Transverse colon (tissue), 4 donors: ENCODE measurements around the gene FAM193B. TPM values are rescaled to one million over a fixed set of nuclear protein-coding genes. Genes with fewer than 3 reads are reported as not detected.
A peak's percentile ranks its signal among the peaks of the same experiment; 100 is the strongest.
"Not testable (repeated sequence)": the region's sequence is repeated elsewhere in the genome, so short reads cannot be mapped to it uniquely, and the experiment has no call there.

Experiments
- DNase-seq: peaks from one replicate; pipeline ENCODE4 v3.0.0-alpha.2; 2019
- H3K27ac ChIP-seq, 4 donors: fragments of 200-600 bp; sonication (generic); 2 replicates each; pipeline ENCODE4 v1.5.1; 2016 to 2018; ENCODE audit warnings: inconsistent platforms in 4 of 4
- H3K27me3 ChIP-seq: fragments of 200-600 bp; sonication (generic); 2 replicates; pipeline ENCODE4 v1.5.1; 2017; ENCODE audit warnings: inconsistent platforms
- H3K36me3 ChIP-seq, 4 donors: fragments of 200-600 bp; sonication (generic); 2 replicates each; pipeline ENCODE4 v1.5.1; 2017 to 2019; ENCODE audit warnings: inconsistent platforms in 4 of 4
- H3K4me1 ChIP-seq, 4 donors: fragments of 200-600 bp; sonication (generic); 2 replicates each; pipeline ENCODE4 v1.5.1; 2017 to 2020; ENCODE audit warnings: inconsistent platforms in 4 of 4
- H3K4me3 ChIP-seq, 4 donors: fragments of 200-600 bp; sonication (generic); 1 replicate in 1 of 4; 2 replicates in 3 of 4; pipeline versions ENCODE4 v1.5.1 to v1.6.1; 2017 to 2019; ENCODE audit warnings: inconsistent platforms in 4 of 4
- H3K9me3 ChIP-seq, 2 donors: fragments of 200-600 bp; sonication (generic); 2 replicates each; pipeline ENCODE4 v1.5.1; 2017 to 2019; ENCODE audit warnings: inconsistent platforms in 2 of 2
- EP300 ChIP-seq: sonication (generic); formaldehyde crosslinking; IDR thresholded peaks from one replicate; pipeline ENCODE4 v1.6.1; 2017; ENCODE audit warnings: antibody characterized with exemption, low read depth
- POLR2A ChIP-seq: fragments of 450-650 bp; IDR thresholded peaks from one replicate; pipeline ENCODE4 v1.6.1; 2016; ENCODE audit warnings: antibody characterized with exemption, mild to moderate bottlenecking, moderate library complexity
- POLR2AphosphoS5 ChIP-seq, 3 donors: sonication (generic); formaldehyde crosslinking; IDR thresholded peaks; one replicate each; pipeline ENCODE4 v1.6.1; 2016; ENCODE audit warnings: antibody characterized with exemption in 3 of 3
- WGBS, 2 donors: methylation state at CpG; one replicate each; pipeline ENCODE4 v1.1.5; 2018; ENCODE audit warnings: low coverage in 1 of 2; 5-methylcytosine and 5-hydroxymethylcytosine counted together
- in situ Hi-C, 4 donors: fragments of 200-750 bp; cut with MboI; loops; one replicate each; pipeline versions ENCODE4 v1.15.0 to v1.15.1; 2017; ENCODE audit warnings: low sequenced_read_pairs in 3 of 4, low pct_ligation_motif_present in 1 of 4, low pct_unique_long_range_greater_than_20kb in 1 of 4
- intact Hi-C: fragments of 100-400 bp; cut with DNase I; formaldehyde crosslinking; loops from one replicate; pipeline ENCODE4 v1.15.1; 2023; ENCODE audit warnings: low total_unique reads
- total RNA-seq, 4 donors: library from RNA; depleted of rRNA; stranded (reverse); fragments of >200 nt; gene quantifications; one replicate each; pipeline ENCODE4 v1.1.0, GENCODE V29; 2016
- TF ChIP-seq, protein P1 (sequence below), 5 experiments: fragments of 200-600 bp in 3 of 5; fragments of 450-650 bp in 2 of 5; sonication (generic) in 3 of 5; IDR thresholded peaks; 1 replicate in 2 of 5; 2 replicates in 3 of 5; pipeline ENCODE4 v1.5.1; 2016 to 2017; ENCODE audit warnings: antibody characterized with exemption in 5 of 5, inconsistent platforms in 3 of 5, mild to moderate bottlenecking in 2 of 5, moderate library complexity in 1 of 5

Gene FAM193B
- total RNA-seq, 4 donors from 2014 or later: 59.7 to 128 (median 63.5) TPM

DNA sequence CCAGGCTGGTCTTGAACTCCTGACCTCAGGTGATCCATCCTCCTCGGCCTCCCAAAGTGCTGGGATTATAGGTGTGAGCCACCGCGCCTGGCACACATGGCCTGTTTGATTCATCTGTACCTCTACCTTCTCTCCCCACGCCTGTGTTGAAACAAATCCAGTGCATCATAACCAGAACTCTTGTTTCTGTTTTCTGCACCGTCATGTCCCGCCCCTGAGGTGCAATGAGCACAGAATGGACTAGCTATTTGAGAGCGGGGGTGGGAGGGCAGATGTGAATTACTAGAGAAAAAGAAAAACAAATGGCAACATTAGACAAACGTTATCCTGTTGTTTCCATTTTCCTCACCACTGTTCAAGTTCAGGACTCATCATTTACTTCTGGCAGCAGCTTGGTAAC is 10.7 kb upstream of the FAM193B start:
- H3K4me3 ChIP-seq: no peak overlapping the region
- no peak for DNase-seq
- no peaks in the 10 kb centered on the region for H3K36me3 ChIP-seq
- H3K27me3 ChIP-seq: no peaks in the 10 kb centered on the region
- no peak for TF ChIP-seq POLR2AphosphoS5 (IDR thresholded peaks at IDR 0.05)
- no peak for TF ChIP-seq POLR2A
- TF ChIP-seq EP300: no peak
- TF ChIP-seq, protein P1, sequence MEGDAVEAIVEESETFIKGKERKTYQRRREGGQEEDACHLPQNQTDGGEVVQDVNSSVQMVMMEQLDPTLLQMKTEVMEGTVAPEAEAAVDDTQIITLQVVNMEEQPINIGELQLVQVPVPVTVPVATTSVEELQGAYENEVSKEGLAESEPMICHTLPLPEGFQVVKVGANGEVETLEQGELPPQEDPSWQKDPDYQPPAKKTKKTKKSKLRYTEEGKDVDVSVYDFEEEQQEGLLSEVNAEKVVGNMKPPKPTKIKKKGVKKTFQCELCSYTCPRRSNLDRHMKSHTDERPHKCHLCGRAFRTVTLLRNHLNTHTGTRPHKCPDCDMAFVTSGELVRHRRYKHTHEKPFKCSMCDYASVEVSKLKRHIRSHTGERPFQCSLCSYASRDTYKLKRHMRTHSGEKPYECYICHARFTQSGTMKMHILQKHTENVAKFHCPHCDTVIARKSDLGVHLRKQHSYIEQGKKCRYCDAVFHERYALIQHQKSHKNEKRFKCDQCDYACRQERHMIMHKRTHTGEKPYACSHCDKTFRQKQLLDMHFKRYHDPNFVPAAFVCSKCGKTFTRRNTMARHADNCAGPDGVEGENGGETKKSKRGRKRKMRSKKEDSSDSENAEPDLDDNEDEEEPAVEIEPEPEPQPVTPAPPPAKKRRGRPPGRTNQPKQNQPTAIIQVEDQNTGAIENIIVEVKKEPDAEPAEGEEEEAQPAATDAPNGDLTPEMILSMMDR (IDR thresholded peaks at IDR 0.05): no peak
- 70 to 72% methylated on average over 6 to 8 of the region's 8 CpGs for WGBS, 2 donors
- intact Hi-C loops: no loop called here
- H3K4me1 ChIP-seq: no peaks in the 10 kb centered on the region
- H3K27ac ChIP-seq: no peak overlapping the region
- H3K9me3 ChIP-seq: peaks cover 0 to 4% of the 10 kb centered on the region in 2 donors
- in situ Hi-C loops: no loop called here

DNA sequence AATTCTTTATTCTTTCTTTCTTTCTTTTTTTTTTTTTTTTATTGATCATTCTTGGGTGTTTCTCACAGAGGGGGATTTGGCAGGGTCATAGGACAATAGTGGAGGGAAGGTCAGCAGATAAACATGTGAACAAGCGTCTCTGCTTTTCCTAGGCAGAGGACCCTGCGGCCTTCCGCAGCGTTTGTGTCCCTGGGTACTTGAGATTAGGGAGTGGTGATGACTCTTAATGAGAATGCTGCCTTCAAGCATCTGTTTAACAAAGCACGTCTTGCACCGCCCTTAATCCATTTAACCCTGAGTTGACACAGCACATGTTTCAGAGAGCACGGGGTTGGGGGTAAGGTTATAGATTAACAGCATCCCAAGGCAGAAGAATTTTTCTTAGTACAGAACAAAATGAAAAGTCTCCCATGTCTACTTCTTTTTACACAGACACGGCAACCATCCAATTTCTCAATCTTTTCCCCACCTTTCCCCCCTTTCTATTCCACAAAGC is 5.1 kb upstream of the FAM193B start:
- H3K36me3 ChIP-seq, in situ Hi-C loops, H3K27me3 ChIP-seq, DNase-seq, H3K4me3 ChIP-seq, H3K9me3 ChIP-seq, intact Hi-C loops, H3K27ac ChIP-seq, H3K4me1 ChIP-seq: not testable (repeated sequence)
- WGBS, 2 donors: 27 to 57% methylated on average over 2 to 8 of the region's 8 CpGs

DNA sequence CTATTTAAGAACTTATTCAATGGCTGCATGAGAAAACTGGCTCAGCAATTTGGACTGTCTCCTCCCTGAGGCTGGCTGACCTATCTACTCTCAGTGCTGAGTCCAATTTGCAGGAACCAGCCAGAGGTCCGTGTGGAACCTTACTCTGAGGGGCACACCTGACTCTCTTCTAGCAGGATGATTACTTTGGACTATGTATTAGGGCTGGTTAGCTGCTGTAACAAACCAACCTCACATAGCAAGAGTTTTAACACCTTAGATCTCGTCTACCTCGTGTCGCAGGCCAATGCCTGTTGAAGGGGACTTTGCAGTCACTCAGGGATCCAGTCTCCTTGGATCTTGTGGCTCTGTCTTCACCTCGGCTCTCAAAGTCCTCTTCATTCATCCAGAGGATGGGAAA is 3.4 kb upstream of the FAM193B start:
- Histone ChIP-seq H3K9me3 (peaks cover 0 to 4% of the 10 kb centered on the region in 2 donors), H3K4me3 (no peak overlapping the region), H3K36me3 (no peaks in the 10 kb centered on the region), H3K4me1 (peaks cover 0 to 12% (median 8%) of the 10 kb centered on the region in 4 donors), H3K27me3 (no peaks in the 10 kb centered on the region), H3K27ac (no peak overlapping the region)
- intact Hi-C loops (no loop called here), in situ Hi-C loops (no loop called here)
- 85% methylated on average over 5 of the region's 5 CpGs; no CpG with 5 or more reads in 1 of the 2 donors for WGBS, 2 donors
- TF ChIP-seq POLR2A: no peak
- TF ChIP-seq POLR2AphosphoS5 (IDR thresholded peaks at IDR 0.05): no peak
- no peak for TF ChIP-seq EP300
- TF ChIP-seq, protein P1 (IDR thresholded peaks at IDR 0.05): no peak
- no peak for DNase-seq

DNA sequence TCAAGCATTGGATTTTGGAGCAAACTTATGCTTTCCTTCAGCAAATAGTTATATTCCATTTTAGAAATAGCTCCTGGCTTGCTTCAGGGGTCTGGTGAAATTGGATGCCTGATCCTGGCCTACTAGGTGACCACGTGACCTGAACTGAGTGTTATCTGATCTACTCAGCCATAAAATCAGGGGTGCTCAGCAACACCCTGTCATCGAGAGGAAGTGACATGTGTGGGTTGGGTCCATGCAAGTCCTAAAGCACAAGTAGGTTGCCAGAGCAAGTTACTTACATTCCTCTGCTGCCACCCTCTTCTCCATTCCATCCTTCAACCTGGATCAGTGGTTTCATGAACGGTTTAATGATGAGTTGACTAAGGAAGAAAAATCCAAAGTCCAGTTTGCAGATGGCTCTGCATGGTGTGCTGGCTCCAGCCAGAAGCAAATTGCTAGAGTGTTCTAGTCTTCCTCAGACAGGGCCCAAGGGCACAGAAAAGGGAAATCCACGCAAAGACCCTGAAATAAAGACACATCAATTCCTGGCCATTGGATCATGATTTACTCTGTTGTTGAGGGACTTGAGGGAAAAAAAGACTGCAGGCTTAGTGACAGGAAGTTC is 2.8 kb upstream of the FAM193B start:
- DNase-seq: peak; percentile 15
- H3K9me3 ChIP-seq: peaks cover 0 to 4% of the 10 kb centered on the region in 2 donors
- in situ Hi-C loops (no loop called here), intact Hi-C loops (no loop called here)
- H3K4me1 ChIP-seq: peaks cover 0 to 19% (median 13%) of the 10 kb centered on the region in 4 donors
- TF ChIP-seq POLR2A (no peak), POLR2AphosphoS5 (IDR thresholded peaks at IDR 0.05) (no peak), EP300 (no peak)
- TF ChIP-seq, protein P1 (IDR thresholded peaks at IDR 0.05): no peak
- WGBS, 2 donors: 42 to 63% methylated on average over 1 to 4 of the region's 4 CpGs
- H3K27ac ChIP-seq: no peak overlapping the region
- H3K36me3 ChIP-seq: no peaks in the 10 kb centered on the region
- no peak overlapping the region for H3K4me3 ChIP-seq
- no peaks in the 10 kb centered on the region for H3K27me3 ChIP-seq

DNA sequence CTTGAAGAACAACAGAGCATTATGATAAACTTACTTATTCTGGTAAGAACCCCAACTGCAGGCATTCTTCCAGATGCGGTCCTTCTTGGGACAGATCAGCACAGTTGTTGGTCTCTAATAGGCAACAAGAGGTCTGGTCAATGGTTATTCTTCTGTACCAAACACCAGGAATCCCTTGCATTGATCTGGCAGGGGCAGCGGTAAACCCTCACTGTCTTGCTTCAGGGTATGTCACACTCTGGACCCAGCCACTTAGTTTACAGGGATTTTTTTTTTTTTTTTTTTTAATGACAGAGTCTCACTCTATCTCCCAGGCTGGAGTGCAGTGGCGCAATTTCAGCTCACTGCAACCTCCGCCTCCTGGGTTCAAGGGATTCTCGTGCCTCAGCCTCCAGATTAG is 1.3 kb upstream of the FAM193B start:
- intact Hi-C loops: no loop called here

More for the DNA sequence above, 1.3 kb upstream of the FAM193B start:
- Histone ChIP-seq H3K36me3 (no peaks in the 10 kb centered on the region), H3K4me3 (no peak overlapping the region), H3K27ac (no peak overlapping the region), H3K27me3 (no peaks in the 10 kb centered on the region), H3K4me1 (peaks cover 0 to 22% (median 13%) of the 10 kb centered on the region in 4 donors), H3K9me3 (no peaks in the 10 kb centered on the region)
- in situ Hi-C loops: no loop called here
- WGBS, 2 donors: 62 to 93% methylated on average over 2 to 5 of the region's 5 CpGs
- TF ChIP-seq POLR2A (no peak), EP300 (no peak), POLR2AphosphoS5 (IDR thresholded peaks at IDR 0.05) (no peak)
- TF ChIP-seq, protein P1 (IDR thresholded peaks at IDR 0.05): no peak
- no peak for DNase-seq
